Transverse colon (tissue), 4 donors: ENCODE measurements around the gene ETFB. TPM values are rescaled to one million over a fixed set of nuclear protein-coding genes. Genes with fewer than 3 reads are reported as not detected.
A peak's percentile ranks its signal among the peaks of the same experiment; 100 is the strongest.

Experiments used
- DNase-seq: peaks from one replicate; pipeline ENCODE4 v3.0.0-alpha.2; 2019
- H3K27ac ChIP-seq, 4 donors: fragments of 200-600 bp; sonication (generic); 2 replicates each; pipeline ENCODE4 v1.5.1; 2016 to 2018; ENCODE audit warnings: inconsistent platforms in 4 of 4
- H3K27me3 ChIP-seq: fragments of 200-600 bp; sonication (generic); 2 replicates; pipeline ENCODE4 v1.5.1; 2017; ENCODE audit warnings: inconsistent platforms
- H3K36me3 ChIP-seq, 4 donors: fragments of 200-600 bp; sonication (generic); 2 replicates each; pipeline ENCODE4 v1.5.1; 2017 to 2019; ENCODE audit warnings: inconsistent platforms in 4 of 4
- H3K4me1 ChIP-seq, 4 donors: fragments of 200-600 bp; sonication (generic); 2 replicates each; pipeline ENCODE4 v1.5.1; 2017 to 2020; ENCODE audit warnings: inconsistent platforms in 4 of 4
- H3K4me3 ChIP-seq, 4 donors: fragments of 200-600 bp; sonication (generic); 1 replicate in 1 of 4; 2 replicates in 3 of 4; pipeline versions ENCODE4 v1.5.1 to v1.6.1; 2017 to 2019; ENCODE audit warnings: inconsistent platforms in 4 of 4
- H3K9me3 ChIP-seq, 2 donors: fragments of 200-600 bp; sonication (generic); 2 replicates each; pipeline ENCODE4 v1.5.1; 2017 to 2019; ENCODE audit warnings: inconsistent platforms in 2 of 2
- EP300 ChIP-seq: sonication (generic); formaldehyde crosslinking; IDR thresholded peaks from one replicate; pipeline ENCODE4 v1.6.1; 2017; ENCODE audit warnings: antibody characterized with exemption, low read depth
- POLR2A ChIP-seq: fragments of 450-650 bp; IDR thresholded peaks from one replicate; pipeline ENCODE4 v1.6.1; 2016; ENCODE audit warnings: antibody characterized with exemption, mild to moderate bottlenecking, moderate library complexity
- POLR2AphosphoS5 ChIP-seq, 3 donors: sonication (generic); formaldehyde crosslinking; IDR thresholded peaks; one replicate each; pipeline ENCODE4 v1.6.1; 2016; ENCODE audit warnings: antibody characterized with exemption in 3 of 3
- WGBS, 2 donors: methylation state at CpG; one replicate each; pipeline ENCODE4 v1.1.5; 2018; ENCODE audit warnings: low coverage in 1 of 2; 5-methylcytosine and 5-hydroxymethylcytosine counted together
- in situ Hi-C, 4 donors: fragments of 200-750 bp; cut with MboI; loops; one replicate each; pipeline versions ENCODE4 v1.15.0 to v1.15.1; 2017; ENCODE audit warnings: low sequenced_read_pairs in 3 of 4, low pct_ligation_motif_present in 1 of 4, low pct_unique_long_range_greater_than_20kb in 1 of 4
- intact Hi-C: fragments of 100-400 bp; cut with DNase I; formaldehyde crosslinking; loops from one replicate; pipeline ENCODE4 v1.15.1; 2023; ENCODE audit warnings: low total_unique reads
- total RNA-seq, 4 donors: library from RNA; depleted of rRNA; stranded (reverse); fragments of >200 nt; gene quantifications; one replicate each; pipeline ENCODE4 v1.1.0, GENCODE V29; 2016
- TF ChIP-seq, protein P1 (sequence below), 5 experiments: fragments of 200-600 bp in 3 of 5; fragments of 450-650 bp in 2 of 5; sonication (generic) in 3 of 5; IDR thresholded peaks; 1 replicate in 2 of 5; 2 replicates in 3 of 5; pipeline ENCODE4 v1.5.1; 2016 to 2017; ENCODE audit warnings: antibody characterized with exemption in 5 of 5, inconsistent platforms in 3 of 5, mild to moderate bottlenecking in 2 of 5, moderate library complexity in 1 of 5

Gene ETFB
- total RNA-seq, 4 donors from 2014 or later: 56.9 to 147 (median 99.1) TPM

DNA sequence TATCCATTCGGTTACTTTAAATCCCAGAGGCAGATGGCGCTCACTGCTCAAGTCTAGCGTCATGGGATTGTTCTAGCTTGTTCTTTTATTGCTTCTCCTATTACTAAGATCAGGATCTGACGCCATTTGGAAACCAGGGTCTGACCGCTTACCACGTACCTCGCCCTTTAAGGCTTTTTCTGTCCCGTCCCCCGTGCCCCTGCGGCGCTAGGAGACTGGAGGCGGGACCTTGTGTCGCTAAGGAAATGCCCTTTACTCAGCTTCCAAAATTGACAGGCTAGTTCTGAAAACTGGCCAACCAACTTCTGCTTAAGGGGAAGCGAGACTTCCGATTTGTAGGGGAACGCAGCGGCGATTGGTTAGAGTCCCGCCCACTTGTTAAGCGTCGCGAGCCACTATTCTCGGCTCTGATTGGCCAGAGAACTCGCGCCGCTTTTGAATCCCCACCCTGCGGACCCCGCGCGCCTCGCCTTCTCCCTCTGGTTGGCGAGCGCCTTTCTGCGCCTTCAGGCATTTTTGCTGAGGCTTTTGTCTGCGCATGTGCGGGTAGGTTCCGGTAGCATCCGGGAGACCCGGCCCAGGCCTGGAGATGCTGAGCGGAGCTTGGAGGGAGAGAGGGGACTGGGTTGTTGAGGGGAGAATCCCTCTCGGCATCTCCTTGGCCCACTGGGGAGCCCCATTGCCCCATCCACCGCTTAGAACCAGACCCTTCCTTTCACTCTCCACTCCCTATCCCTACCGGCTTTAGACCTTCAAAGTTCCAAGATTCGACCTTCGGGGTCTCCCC, 28.1 kb upstream of the ETFB start:
- peak; percentile 93 for DNase-seq
- intact Hi-C loops: no loop called here
- no peaks in the 10 kb centered on the region for H3K27me3 ChIP-seq
- no peaks in the 10 kb centered on the region for H3K36me3 ChIP-seq
- peak overlapping the region in 3 of 4 donors; percentile 27 to 48 (median 28) for H3K4me3 ChIP-seq
- H3K4me1 ChIP-seq: peaks cover 3 to 16% (median 10%) of the 10 kb centered on the region in 4 donors
- in situ Hi-C loops: no loop called here
- 0 to 4% methylated on average over 3 to 45 of the region's 45 CpGs for WGBS, 2 donors
- no peaks in the 10 kb centered on the region for H3K9me3 ChIP-seq
- peak overlapping the region; percentile 61 to 79 (median 79) for H3K27ac ChIP-seq
- TF ChIP-seq, protein P1, sequence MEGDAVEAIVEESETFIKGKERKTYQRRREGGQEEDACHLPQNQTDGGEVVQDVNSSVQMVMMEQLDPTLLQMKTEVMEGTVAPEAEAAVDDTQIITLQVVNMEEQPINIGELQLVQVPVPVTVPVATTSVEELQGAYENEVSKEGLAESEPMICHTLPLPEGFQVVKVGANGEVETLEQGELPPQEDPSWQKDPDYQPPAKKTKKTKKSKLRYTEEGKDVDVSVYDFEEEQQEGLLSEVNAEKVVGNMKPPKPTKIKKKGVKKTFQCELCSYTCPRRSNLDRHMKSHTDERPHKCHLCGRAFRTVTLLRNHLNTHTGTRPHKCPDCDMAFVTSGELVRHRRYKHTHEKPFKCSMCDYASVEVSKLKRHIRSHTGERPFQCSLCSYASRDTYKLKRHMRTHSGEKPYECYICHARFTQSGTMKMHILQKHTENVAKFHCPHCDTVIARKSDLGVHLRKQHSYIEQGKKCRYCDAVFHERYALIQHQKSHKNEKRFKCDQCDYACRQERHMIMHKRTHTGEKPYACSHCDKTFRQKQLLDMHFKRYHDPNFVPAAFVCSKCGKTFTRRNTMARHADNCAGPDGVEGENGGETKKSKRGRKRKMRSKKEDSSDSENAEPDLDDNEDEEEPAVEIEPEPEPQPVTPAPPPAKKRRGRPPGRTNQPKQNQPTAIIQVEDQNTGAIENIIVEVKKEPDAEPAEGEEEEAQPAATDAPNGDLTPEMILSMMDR (IDR thresholded peaks at IDR 0.05): no peak
- peak in 2 of 3 donors; percentile 21 to 39 for TF ChIP-seq POLR2AphosphoS5 (IDR thresholded peaks at IDR 0.05)

DNA sequence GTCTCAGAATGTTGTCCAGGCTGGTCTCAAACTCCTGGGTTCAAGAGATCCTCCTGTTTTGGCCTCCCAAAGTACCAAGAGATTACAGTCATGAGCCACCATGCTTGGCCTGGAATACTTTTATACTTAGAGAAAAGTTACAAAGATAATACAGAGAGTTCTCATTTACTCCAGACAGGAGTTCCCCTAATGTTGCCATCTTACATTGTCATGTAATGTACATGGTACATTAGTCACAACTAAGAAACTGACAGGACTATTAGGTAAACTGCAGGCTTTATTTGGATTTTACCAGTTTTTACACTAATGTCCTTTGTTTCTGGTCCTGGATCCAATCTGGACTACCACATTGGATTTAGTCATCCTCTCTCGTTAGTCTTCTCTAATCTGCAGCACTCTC, 26.5 kb upstream of the ETFB start:
- no peaks in the 10 kb centered on the region for H3K27me3 ChIP-seq
- peaks cover 3 to 16% (median 10%) of the 10 kb centered on the region in 4 donors for H3K4me1 ChIP-seq
- in situ Hi-C loops: no loop called here
- WGBS, 2 donors: 90 to 100% methylated on average over 1 of the region's 1 CpG
- no peak overlapping the region for H3K27ac ChIP-seq
- H3K36me3 ChIP-seq: no peaks in the 10 kb centered on the region
- intact Hi-C loops: no loop called here
- H3K4me3 ChIP-seq: no peak overlapping the region
- DNase-seq: no peak
- TF ChIP-seq POLR2AphosphoS5 (IDR thresholded peaks at IDR 0.05) (no peak), EP300 (no peak), POLR2A (no peak)
- TF ChIP-seq, protein P1 (IDR thresholded peaks at IDR 0.05): no peak
- no peaks in the 10 kb centered on the region for H3K9me3 ChIP-seq

DNA sequence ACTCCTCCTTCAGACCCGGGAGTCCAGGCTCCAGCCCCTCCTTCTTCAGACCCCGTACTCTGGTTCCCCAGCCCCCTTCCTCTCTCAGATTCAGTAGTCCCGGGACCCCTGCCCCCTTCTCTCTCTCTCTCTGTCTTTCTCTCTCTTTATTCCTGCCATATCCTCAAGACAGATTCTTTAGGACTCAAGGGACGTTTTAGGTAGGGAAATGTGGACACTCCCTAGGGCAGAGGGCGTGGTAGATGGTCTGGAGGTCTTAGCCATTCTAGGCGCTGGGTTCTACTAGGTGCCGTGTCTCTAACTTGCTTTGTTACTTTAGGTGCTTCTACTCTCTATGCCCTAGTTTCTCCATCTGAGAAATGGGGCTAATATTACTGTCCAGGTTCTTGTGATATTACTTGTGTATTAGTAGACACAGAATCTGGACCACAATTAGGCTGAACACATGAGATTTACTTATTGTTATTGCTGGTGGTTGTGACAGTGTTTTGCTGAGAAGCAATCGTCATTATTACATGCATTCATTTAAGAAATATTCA, 25.0 kb upstream of the ETFB start:
- intact Hi-C loops (no loop called here), in situ Hi-C loops (no loop called here)
- Histone ChIP-seq H3K27me3 (no peaks in the 10 kb centered on the region), H3K27ac (no peak overlapping the region), H3K36me3 (no peaks in the 10 kb centered on the region), H3K4me1 (peaks cover 3 to 16% (median 10%) of the 10 kb centered on the region in 4 donors), H3K4me3 (no peak overlapping the region), H3K9me3 (no peaks in the 10 kb centered on the region)
- DNase-seq: no peak
- WGBS, 2 donors: 65 to 81% methylated on average over 5 to 8 of the region's 8 CpGs
- TF ChIP-seq EP300: no peak
- no peak for TF ChIP-seq POLR2AphosphoS5 (IDR thresholded peaks at IDR 0.05)
- TF ChIP-seq POLR2A: no peak
- TF ChIP-seq, protein P1 (IDR thresholded peaks at IDR 0.05): no peak

DNA sequence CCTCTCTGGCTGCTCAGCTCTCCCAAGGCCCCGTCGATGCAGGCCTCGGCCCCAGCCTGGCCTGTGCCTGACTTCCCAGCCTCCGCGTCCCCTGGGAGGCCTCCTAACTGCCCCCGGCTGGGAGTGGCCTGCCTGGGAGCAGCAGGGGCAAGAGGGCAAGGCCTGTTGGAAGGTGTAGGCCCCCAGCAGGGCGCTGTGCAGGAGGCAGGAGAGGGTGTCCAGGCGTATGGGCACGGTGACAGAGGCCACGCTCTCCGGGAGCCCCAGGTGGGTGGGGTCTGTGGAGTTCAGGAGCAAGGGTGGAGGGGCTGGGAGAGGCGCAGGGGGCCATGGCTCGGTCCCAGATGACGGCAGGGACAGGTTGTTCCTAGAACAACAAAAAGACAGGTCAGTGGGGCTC, 23.0 kb upstream of the ETFB start:
- Histone ChIP-seq H3K27ac (no peak overlapping the region), H3K4me3 (no peak overlapping the region), H3K4me1 (peaks cover 0 to 6% (median 4%) of the 10 kb centered on the region in 4 donors), H3K9me3 (no peaks in the 10 kb centered on the region), H3K36me3 (no peaks in the 10 kb centered on the region), H3K27me3 (no peaks in the 10 kb centered on the region)
- WGBS, 2 donors: 88% methylated on average over 14 of the region's 14 CpGs; no CpG with 5 or more reads in 1 of the 2 donors
- DNase-seq: no peak
- TF ChIP-seq, protein P1 (IDR thresholded peaks at IDR 0.05): no peak
- TF ChIP-seq POLR2AphosphoS5 (IDR thresholded peaks at IDR 0.05) (no peak), EP300 (no peak), POLR2A (no peak)
- intact Hi-C loops: no loop called here
- in situ Hi-C loops: no loop called here
